LNCaP clone FGC (cell line): Measurements from ENCODE around the gene AIG1.

Experiments used
- DNase-seq: peaks from one replicate; pipeline ENCODE4 v3.0.0-alpha.2; 2011; ENCODE audit warnings: low read depth
- H3K4me3 ChIP-seq: 2 replicates; pipeline ENCODE4 v1.5.1; 2011; ENCODE audit warnings: mild to moderate bottlenecking, low read depth, low read length, control low read depth
- TF ChIP-seq, protein P1 (sequence below): IDR thresholded peaks from 2 replicates; pipeline ENCODE4 v1.5.1; 2012; ENCODE audit warnings: mild to moderate bottlenecking; ENCODE audit not compliant: control insufficient read depth, insufficient read depth; ENCODE audit errors: extremely low read depth

Gene AIG1

GRCh38 chr6:143023695-143024094, 37.0 kb upstream of the AIG1 start:
- H3K4me3 ChIP-seq = no peak overlapping the region
- TF ChIP-seq, protein P1, sequence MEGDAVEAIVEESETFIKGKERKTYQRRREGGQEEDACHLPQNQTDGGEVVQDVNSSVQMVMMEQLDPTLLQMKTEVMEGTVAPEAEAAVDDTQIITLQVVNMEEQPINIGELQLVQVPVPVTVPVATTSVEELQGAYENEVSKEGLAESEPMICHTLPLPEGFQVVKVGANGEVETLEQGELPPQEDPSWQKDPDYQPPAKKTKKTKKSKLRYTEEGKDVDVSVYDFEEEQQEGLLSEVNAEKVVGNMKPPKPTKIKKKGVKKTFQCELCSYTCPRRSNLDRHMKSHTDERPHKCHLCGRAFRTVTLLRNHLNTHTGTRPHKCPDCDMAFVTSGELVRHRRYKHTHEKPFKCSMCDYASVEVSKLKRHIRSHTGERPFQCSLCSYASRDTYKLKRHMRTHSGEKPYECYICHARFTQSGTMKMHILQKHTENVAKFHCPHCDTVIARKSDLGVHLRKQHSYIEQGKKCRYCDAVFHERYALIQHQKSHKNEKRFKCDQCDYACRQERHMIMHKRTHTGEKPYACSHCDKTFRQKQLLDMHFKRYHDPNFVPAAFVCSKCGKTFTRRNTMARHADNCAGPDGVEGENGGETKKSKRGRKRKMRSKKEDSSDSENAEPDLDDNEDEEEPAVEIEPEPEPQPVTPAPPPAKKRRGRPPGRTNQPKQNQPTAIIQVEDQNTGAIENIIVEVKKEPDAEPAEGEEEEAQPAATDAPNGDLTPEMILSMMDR = no peak
- DNase-seq = no peak

DNA sequence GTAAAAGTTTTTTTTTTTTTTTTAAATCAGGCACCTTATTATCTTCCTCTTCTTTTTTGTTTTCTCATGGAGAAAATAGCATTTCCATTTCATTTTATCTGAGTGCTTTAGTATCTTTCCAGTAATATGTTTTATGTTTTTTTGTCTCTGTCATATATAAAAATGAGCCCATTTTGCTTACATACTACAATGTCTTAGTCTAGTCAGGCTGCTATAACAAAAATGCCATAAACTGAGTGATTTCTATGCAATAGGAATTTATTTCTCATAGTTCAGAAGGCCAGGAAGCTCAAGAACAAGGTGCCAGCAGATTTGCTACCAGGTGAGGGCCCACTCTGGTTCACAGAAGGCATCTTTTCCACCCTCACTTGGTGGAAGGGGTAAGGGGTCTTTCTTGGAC, 35.7 kb upstream of the AIG1 start:
- TF ChIP-seq, protein P1 = no peak
- H3K4me3 ChIP-seq = no peak overlapping the region
- DNase-seq = no peak

GRCh38 chr6:143026696-143027449, 33.8 kb upstream of the AIG1 start:
- no peak overlapping the region for H3K4me3 ChIP-seq
- TF ChIP-seq, protein P1 = peak; percentile 51
- no peak for DNase-seq

DNA sequence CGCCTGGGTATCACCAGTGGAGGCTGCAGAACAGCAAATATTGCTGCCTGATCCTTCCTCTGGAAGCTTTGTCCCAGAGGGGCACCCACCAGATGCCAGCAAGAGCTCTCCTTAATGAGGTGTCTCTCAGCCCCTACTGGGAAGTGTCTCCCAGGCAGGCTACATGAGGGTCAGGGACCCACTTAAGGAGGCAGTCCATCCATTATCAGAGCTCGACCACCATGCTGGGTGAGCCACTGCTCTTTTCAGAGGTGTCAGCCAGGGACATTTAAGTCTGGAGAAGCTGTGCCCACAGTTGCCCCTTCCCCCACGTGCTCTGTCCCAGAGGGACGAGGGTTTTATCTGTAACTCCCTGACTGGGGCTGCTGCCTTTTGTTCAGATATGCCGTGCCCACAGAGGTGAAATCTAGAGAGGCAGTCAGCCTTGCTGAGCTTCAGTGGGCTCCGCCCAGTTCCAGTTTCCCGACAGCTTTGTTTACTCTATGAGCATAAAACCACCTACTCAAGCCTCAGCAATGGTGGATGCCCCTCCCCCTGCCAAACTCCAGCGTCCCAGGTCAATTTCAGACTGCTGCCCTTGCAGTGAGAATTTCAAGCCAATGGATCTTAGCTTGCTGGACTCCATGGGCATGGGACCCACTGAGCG, 25.9 kb upstream of the AIG1 start:
- DNase-seq = no peak
- no peak overlapping the region for H3K4me3 ChIP-seq
- TF ChIP-seq, protein P1 = no peak

- H3K4me3 ChIP-seq = no peak overlapping the region
- TF ChIP-seq, protein P1 = no peak
- no peak for DNase-seq
Measured at GRCh38 chr6:143037470-143037869, 23.2 kb upstream of the AIG1 start.

DNA sequence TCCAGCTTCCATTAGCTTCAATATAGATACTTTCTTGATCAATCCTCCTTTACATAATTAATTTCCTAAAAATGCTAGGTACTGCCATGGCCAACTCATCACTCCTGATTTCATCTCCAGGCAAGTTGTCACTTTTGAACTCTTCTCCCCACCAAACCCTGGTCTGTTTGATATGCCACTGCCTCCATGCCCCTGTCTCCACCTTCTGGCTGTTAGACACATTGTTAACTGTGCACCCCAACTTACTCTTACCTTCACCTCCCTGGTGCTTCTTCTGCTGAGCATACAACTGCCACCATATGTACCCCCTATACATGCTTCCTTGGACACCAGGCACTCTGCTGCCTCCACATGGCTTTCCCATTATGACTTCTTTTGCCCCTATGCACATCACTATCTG, 21.9 kb upstream of the AIG1 start:
- DNase-seq = no peak
- H3K4me3 ChIP-seq = no peak overlapping the region
- TF ChIP-seq, protein P1 = no peak

- TF ChIP-seq, protein P1 = no peak
- DNase-seq = no peak
- H3K4me3 ChIP-seq = no peak overlapping the region
Measured at GRCh38 chr6:143039548-143039947, 21.1 kb upstream of the AIG1 start.
